Measurements from ENCODE around the gene ZNF536. TPM values are rescaled to one million over a fixed set of nuclear protein-coding genes. Genes with fewer than 3 reads are reported as not detected.

Gene ZNF536
- total RNA-seq, 1 donor from 2014 or later = 0.75 TPM

DNA sequence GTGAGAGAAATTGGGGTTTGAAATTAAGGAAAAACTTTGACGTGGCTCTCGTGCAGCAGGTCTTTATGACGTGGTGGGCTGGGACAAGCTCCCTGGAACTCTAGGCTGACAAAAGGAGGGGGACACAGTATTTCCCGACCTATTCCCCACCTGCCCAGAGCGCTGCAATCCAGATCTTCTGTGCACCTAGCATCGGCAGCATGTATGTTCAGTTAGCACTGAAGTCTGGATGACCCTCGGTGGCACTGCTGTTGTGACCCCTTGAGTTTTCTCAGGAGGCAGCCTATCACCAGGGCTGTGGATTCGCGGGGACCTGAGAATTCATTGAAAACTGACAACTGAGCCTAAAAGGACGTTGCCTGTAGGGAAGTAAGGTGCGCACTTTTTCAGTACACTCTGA lies 9.1 kb upstream of the ZNF536 start:
- DNase-seq (ENCODE audit: low read depth) = no peak

- DNase-seq (ENCODE audit: low read depth) = no peak
Observed at GRCh38 chr19:30364866-30365800, 7.1 kb upstream of the ZNF536 start.

GRCh38 chr19:30366282-30366681 lies 5.9 kb upstream of the ZNF536 start:
- DNase-seq (ENCODE audit: low read depth) = no peak

DNA sequence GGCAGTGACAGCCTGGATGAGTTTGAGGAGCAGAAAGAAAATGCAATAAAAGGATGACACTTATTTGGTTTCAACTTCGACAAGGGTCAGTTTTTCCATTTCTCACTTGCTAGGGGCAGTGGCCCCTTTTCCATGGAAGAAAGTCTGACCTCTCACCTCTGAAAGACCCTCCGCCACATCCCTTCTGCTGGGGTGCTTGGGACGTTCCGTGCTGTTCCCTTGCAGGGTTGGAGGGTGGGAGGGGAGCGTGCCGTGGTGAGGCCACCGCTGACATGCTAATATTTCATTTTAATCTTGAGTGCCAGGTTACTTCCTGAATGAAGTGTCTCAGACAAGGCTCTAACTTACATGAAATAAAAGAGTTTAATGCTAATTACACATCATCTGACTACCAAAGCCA lies 5.2 kb upstream of the ZNF536 start:
- no peak for DNase-seq (ENCODE audit: low read depth)

DNA sequence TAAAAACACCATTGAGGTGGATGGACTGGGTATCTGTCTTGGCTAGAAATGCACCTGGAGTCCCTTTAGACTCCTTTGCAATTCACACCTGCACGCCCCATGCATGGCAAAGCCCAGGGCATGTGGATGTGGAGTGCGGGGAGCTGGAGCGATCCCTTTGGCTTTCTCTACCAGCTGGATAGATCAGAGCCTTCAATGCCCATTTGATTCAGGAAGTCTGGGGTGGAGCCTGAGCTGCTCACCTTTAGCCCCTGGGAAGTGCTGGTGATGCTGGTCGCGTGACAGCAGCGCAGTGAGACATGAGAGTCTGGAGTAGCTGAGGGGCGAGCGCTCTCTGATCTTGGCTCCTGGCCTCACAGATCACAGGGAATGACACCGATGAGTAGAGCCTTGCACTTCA lies 4.8 kb upstream of the ZNF536 start:
- DNase-seq (ENCODE audit: low read depth) = no peak

DNA sequence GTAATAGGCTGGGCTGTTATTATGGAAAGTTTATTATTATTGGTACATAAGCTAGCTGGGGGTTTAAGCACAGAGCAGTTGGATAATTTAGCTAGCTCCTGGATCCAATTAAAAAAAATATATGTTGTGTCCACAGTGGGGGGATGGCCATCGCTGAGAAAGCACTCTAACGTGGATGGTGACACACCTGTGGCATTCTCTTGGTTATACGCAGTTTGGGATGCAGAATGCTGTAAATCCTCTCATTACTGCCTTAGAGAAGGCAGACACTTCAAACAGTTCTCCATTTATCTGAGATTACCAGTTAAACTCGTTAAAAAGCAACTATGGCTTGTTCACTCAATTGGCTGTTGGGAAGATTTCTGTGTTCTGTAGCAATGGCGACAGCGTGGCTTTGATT lies 2.4 kb upstream of the ZNF536 start:
- no peak for DNase-seq (ENCODE audit: low read depth)

- no peak for DNase-seq (ENCODE audit: low read depth)
Observed at GRCh38 chr19:30371161-30371836, 885 bp upstream of the ZNF536 start.

DNA sequence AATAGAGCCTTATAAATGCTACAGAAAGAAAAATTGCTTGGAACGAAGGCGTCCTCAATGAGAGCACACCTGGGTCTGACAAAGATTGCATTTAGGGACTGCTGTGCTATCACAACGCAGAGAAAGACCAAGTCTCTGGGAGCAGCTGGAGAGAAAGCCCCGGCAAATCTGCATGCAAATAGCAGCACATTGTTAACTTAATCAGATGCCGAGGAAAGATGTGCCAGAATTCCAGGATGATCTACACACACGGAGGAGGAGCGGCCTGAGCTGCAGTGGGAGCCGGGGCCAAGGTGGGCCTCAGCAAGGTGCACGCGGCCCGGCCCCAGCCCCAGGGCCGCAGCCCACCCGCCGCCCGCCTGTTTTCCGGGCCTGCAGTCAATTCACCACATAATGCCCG lies 1.4 kb downstream of the ZNF536 start:
- DNase-seq (ENCODE audit: low read depth) = no peak

DNA sequence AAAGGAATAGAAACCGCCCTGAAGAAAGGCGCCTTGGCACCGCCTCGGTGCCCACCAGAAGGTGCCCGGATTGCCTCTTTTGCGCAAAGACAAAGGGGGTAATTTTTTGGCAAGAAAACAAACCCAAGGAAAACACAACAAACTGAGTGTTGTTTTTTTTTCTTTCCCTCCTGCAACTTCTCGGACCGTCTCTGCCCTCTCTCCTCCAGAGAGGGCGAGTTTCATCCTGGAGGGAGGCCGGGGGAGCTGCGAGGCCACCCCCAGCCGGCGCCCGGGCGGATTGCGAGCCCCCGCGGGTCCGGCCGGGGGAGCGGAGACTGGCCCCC lies 2.3 kb downstream of the ZNF536 start:
- no peak for DNase-seq (ENCODE audit: low read depth)

DNA sequence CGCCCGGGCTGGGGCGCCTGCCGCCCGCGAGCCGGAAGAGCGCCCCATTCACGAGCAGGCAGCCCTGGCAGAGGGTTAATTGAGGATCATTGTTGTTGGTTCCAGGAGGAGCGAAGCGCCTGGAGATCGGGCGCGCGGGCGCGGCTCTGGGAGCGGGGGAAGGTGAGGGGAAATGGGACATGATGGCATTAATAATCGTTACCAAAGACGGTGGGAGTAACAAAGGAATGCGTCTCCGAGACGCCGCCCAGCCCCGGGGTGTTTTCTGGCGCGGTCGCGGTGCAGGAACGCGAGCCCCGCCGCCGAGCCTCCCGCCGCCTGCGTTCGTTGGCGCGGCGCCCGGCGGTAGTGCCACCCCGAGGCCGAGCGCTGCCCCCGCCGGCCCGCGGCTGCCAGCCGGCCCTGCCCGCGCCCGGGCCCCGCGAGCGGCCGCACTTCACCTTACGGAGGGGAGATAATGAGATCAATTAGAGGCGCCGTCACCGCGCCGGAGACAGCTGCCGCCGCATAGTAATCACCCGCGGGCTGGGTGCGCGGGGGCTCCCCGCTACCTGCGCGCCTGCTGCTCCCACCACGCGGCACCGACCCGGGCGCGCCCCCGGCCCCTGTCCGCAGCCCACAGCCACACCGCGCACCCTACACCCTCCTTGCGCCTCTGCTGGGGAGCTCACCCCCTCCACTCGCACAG lies 2.8 kb downstream of the ZNF536 start:
- no peak for DNase-seq (ENCODE audit: low read depth)

DNA sequence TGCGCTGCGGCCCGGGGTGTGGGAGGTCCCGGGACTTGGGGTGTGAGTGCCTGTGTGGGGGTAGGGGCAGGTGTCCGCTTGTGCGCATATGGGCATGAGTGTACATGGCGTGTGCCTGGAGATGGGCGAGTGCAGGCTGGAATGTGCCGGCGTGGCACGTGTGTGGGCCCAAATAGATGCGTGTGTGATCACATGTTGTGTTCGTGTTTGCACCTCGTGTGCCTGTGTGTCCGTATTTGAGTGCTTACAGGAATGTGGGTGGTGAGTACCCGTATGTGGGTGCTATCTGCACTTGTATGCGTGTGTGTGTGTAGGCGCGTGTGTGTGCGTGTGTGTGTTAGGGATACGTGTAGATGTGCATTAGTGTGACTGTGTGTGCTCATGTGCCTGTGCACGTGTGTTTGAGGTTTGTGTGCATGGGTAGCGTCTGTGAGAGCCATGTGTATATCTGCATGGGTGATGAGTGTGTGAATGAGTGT lies 3.4 kb downstream of the ZNF536 start:
- no peak for DNase-seq (ENCODE audit: low read depth)

- no peak for DNase-seq (ENCODE audit: low read depth)
Observed at GRCh38 chr19:30376272-30376671, 4.1 kb downstream of the ZNF536 start.

DNA sequence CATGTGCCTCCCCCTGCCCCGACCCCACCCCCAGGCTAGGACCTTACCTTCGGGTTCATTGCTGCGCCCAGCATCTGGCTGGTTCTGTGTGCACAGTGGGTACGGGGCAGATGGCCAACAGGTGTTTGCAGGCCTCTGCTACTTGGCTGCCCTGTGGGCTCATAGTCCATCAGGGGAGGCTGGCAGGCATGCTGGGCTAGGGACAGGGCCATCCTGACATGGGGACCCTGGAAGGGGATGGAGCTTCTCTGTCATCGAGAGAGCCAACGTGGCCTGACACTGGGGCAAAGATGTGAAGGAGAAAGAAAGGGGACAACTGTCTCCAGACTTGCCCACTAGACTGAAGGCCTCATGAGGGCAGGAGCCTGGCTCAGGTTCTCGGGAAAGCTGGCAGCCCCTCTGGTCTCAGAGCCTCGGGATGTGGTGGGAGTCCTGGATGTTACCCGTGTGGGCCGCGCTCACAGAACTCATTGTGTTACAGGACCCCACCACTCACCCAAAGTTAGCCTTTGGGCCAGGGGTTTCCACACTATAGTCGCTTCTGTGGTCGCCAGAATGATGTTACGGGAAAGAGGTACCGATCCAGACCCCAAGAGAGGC lies 4.7 kb downstream of the ZNF536 start:
- no peak for DNase-seq (ENCODE audit: low read depth)

- no peak for DNase-seq (ENCODE audit: low read depth)
Observed at GRCh38 chr19:30378701-30379100, 6.5 kb downstream of the ZNF536 start.

DNA sequence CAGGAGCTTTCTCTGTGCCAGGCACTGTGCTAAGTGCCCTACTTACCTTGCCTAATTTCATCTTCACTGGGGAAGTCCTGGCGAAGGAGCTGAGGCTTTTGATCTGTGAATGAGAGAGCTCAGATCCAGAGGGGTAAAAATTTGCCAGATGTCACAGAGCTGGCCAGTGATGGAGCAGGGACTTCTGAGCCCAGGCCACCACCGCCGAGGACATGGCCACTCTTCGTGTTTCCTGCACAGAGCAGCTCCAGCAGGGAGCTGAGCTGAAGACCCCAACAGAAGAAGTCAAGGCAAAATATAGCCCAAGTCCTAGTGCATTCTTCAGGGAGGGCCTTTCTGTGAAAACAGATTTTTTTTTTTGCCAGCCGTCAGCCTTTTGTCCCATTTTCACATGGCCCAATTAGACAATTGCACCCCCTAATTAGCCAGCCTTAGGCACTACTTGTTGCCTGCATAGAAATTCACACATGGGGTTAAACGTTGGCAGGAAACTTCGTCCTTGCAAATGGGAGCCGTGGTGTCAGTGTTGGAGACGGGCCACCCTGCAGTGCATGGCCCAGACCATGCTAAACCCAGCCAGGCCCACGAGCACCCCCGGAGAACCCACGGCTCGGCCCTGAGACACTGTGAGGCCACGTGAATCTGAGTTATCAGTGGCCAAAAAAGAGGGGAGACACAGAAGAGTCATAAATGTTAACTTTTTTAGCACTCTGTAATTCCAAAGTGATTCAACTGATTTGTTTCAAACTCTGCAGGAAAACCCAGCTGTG lies 7.8 kb downstream of the ZNF536 start:
- no peak for DNase-seq (ENCODE audit: low read depth)

- no peak for DNase-seq (ENCODE audit: low read depth)
Observed at GRCh38 chr19:30381366-30381765, 9.2 kb downstream of the ZNF536 start.

GRCh38 chr19:30385174-30385573 lies 13.0 kb downstream of the ZNF536 start:
- no peak for DNase-seq (ENCODE audit: low read depth)

DNA sequence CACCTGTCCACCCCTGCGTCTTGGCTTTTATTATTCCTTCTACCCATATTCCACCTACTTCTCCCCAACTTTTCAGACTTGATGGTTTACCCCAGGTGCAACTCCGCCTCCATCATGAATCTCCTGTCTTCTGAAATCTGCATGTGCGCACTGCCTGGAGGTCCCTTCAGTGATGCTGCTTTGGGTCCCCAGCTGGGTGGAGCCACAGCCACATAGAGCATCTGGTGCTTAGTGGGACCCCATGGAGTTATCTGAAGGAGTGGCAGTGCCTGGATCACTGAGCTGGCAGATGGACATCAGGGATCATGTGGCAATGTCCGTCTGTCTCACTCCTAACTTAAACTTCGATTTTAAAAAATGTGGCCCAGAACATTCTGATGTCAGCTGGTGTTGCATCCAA lies 13.5 kb downstream of the ZNF536 start:
- DNase-seq (ENCODE audit: low read depth) = no peak

GRCh38 chr19:30386551-30387143 lies 14.5 kb downstream of the ZNF536 start:
- DNase-seq (ENCODE audit: low read depth) = no peak

DNA sequence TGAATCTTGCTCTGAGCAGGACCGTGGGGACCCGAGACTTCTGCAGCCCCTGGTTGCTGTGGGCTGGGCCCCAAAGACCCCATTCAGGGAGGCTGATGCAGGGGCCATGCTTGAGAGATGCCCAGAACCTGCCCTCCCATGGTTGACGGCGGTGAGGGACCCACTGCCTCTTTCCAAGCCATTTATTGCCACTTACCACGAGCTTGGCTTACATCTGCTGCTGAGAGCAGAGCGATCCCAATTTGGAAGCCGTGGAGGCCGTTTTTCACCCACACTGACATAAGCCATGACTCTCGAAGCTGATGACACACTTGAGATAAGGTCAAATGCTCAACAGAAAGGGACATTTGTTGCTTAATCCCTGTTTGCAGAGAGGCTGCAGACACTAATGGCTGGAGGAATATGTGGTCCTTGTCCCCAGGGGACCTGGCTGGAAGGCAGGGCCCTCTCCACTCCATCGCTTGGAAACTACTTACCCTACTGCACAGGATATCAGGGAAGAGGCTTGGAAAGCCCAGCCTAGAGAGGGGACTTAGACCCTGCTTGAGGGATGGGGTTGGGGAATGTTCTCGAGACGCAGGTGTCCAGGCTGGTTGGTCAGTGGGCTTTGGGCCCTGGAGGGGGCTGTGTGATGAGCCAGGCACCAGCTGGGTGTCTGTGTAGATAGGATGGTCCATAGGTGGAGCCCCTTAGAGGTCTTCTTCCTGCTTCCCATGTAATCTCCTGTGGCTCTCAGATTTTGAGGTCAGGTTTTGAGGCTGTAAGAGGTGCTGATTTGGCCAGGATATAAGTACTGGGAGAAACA lies 15.3 kb downstream of the ZNF536 start:
- DNase-seq (ENCODE audit: low read depth) = no peak
